PFSK-1 (cell line): ENCODE results near the gene TMEM54.

Experiments
- FOXP2 ChIP-seq: optimal IDR thresholded peaks from 2 replicates; pipeline ENCODE3; 2011; ENCODE audit warnings: borderline replicate concordance, control low read depth, inconsistent platforms; ENCODE audit not compliant: insufficient read depth; ENCODE audit errors: extremely low read length, extremely low read depth
- POLR2AphosphoS5 ChIP-seq: IDR thresholded peaks from 2 replicates; pipeline ENCODE4 v1.6.1; 2012; ENCODE audit warnings: low read depth, mild to moderate bottlenecking, control low read depth, low read length, moderate library complexity
- SIN3A ChIP-seq: IDR thresholded peaks from 2 replicates; pipeline ENCODE4 v1.6.1; 2012; ENCODE audit warnings: mild to moderate bottlenecking, low read length, moderate library complexity, borderline replicate concordance; ENCODE audit not compliant: insufficient read depth
- TAF1 ChIP-seq: IDR thresholded peaks from 2 replicates; pipeline ENCODE4 v1.6.1; 2012; ENCODE audit warnings: low read length, control low read depth, borderline replicate concordance; ENCODE audit not compliant: insufficient read depth
- TF ChIP-seq, protein P1 (sequence below), 2 experiments: IDR thresholded peaks; 2 replicates each; pipeline versions ENCODE4 v1.6.1 to v1.8.0; 2011 to 2012; ENCODE audit warnings: low read depth in 2 of 2, low read length in 2 of 2, control low read depth in 1 of 2, inconsistent platforms in 1 of 2, mild to moderate bottlenecking in 1 of 2, moderate library complexity in 1 of 2; ENCODE audit not compliant: insufficient read depth in 1 of 2

TMEM54 gene

GRCh38 chr1:32925403-32926162 lies 24.4 kb upstream of the TMEM54 start:
- no peak for TF ChIP-seq TAF1
- no peak for TF ChIP-seq FOXP2
- no peak for TF ChIP-seq SIN3A
- no peak for TF ChIP-seq POLR2AphosphoS5
- TF ChIP-seq, protein P1, sequence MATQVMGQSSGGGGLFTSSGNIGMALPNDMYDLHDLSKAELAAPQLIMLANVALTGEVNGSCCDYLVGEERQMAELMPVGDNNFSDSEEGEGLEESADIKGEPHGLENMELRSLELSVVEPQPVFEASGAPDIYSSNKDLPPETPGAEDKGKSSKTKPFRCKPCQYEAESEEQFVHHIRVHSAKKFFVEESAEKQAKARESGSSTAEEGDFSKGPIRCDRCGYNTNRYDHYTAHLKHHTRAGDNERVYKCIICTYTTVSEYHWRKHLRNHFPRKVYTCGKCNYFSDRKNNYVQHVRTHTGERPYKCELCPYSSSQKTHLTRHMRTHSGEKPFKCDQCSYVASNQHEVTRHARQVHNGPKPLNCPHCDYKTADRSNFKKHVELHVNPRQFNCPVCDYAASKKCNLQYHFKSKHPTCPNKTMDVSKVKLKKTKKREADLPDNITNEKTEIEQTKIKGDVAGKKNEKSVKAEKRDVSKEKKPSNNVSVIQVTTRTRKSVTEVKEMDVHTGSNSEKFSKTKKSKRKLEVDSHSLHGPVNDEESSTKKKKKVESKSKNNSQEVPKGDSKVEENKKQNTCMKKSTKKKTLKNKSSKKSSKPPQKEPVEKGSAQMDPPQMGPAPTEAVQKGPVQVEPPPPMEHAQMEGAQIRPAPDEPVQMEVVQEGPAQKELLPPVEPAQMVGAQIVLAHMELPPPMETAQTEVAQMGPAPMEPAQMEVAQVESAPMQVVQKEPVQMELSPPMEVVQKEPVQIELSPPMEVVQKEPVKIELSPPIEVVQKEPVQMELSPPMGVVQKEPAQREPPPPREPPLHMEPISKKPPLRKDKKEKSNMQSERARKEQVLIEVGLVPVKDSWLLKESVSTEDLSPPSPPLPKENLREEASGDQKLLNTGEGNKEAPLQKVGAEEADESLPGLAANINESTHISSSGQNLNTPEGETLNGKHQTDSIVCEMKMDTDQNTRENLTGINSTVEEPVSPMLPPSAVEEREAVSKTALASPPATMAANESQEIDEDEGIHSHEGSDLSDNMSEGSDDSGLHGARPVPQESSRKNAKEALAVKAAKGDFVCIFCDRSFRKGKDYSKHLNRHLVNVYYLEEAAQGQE (IDR thresholded peaks at IDR 0.05; ENCODE audit: insufficient read depth in 1 of 2, low read depth in 2 of 2, low read length in 2 of 2): no peak

- no peak for TF ChIP-seq TAF1
- TF ChIP-seq SIN3A: no peak
- no peak for TF ChIP-seq FOXP2
- no peak for TF ChIP-seq POLR2AphosphoS5
- TF ChIP-seq, protein P1 (IDR thresholded peaks at IDR 0.05; ENCODE audit: insufficient read depth in 1 of 2, low read depth in 2 of 2, low read length in 2 of 2): no peak
Measured at GRCh38 chr1:32924881-32925344, 23.7 kb upstream of the TMEM54 start.

- no peak for TF ChIP-seq FOXP2
- no peak for TF ChIP-seq SIN3A
- TF ChIP-seq, protein P1 (IDR thresholded peaks at IDR 0.05; ENCODE audit: insufficient read depth in 1 of 2, low read depth in 2 of 2, low read length in 2 of 2): no peak
- no peak for TF ChIP-seq TAF1
- no peak for TF ChIP-seq POLR2AphosphoS5
Measured at GRCh38 chr1:32920833-32921232, 19.6 kb upstream of the TMEM54 start.

GRCh38 chr1:32919811-32920733 lies 18.9 kb upstream of the TMEM54 start:
- TF ChIP-seq SIN3A (no peak), TAF1 (no peak), FOXP2 (no peak), POLR2AphosphoS5 (no peak)
- TF ChIP-seq, protein P1 (IDR thresholded peaks at IDR 0.05; ENCODE audit: insufficient read depth in 1 of 2, low read depth in 2 of 2, low read length in 2 of 2): no peak

GRCh38 chr1:32918179-32918578 lies 17.0 kb upstream of the TMEM54 start:
- TF ChIP-seq POLR2AphosphoS5 (no peak), TAF1 (no peak), SIN3A (no peak), FOXP2 (no peak)
- TF ChIP-seq, protein P1 (IDR thresholded peaks at IDR 0.05; ENCODE audit: insufficient read depth in 1 of 2, low read depth in 2 of 2, low read length in 2 of 2): no peak
